Loucy (cell line): ENCODE data around the gene SAE1.

Experiments
- H2AFZ ChIP-seq: fragments of 200-600 bp; sonication (generic); 2 replicates; pipeline ENCODE4 v1.6.0; 2016; ENCODE audit warnings: antibody characterized with exemption, mild to moderate bottlenecking, low read length, moderate library complexity
- H3F3A ChIP-seq: fragments of 200-600 bp; 2 replicates; pipeline ENCODE4 v1.6.0; 2016; ENCODE audit warnings: antibody characterized with exemption, low read depth, mild to moderate bottlenecking
- H3K27me3 ChIP-seq: fragments of 200-600 bp; sonication (generic); 2 replicates; pipeline ENCODE4 v1.6.1; 2014; ENCODE audit warnings: low read length, mild to moderate bottlenecking; ENCODE audit not compliant: insufficient read depth, poor library complexity, severe bottlenecking
- H3K36me3 ChIP-seq: fragments of 200-600 bp; sonication (generic); 2 replicates; pipeline ENCODE4 v1.6.1; 2016; ENCODE audit warnings: low read length; ENCODE audit not compliant: insufficient read depth
- H3K4me1 ChIP-seq: fragments of 200-600 bp; sonication (generic); 2 replicates; pipeline ENCODE4 v1.5.1; 2014; ENCODE audit warnings: low read length, mild to moderate bottlenecking; ENCODE audit not compliant: insufficient read depth, poor library complexity, severe bottlenecking
- H3K4me2 ChIP-seq: fragments of 200-600 bp; sonication (generic); 2 replicates; pipeline ENCODE4 v1.6.0; 2014; ENCODE audit warnings: antibody characterized with exemption, low read length, low read depth, mild to moderate bottlenecking; ENCODE audit not compliant: poor library complexity, severe bottlenecking
- H3K4me3 ChIP-seq: fragments of 200-600 bp; sonication (generic); 2 replicates; pipeline ENCODE4 v1.5.1; 2014; ENCODE audit warnings: low read length, mild to moderate bottlenecking, mixed read lengths; ENCODE audit not compliant: poor library complexity, severe bottlenecking
- H3K79me2 ChIP-seq: fragments of 200-600 bp; sonication (generic); 2 replicates; pipeline ENCODE4 v1.6.1; 2014; ENCODE audit warnings: low read length; ENCODE audit not compliant: insufficient read depth
- H3K9ac ChIP-seq: fragments of 200-600 bp; sonication (generic); 2 replicates; pipeline ENCODE4 v1.6.0; 2014; ENCODE audit warnings: mild to moderate bottlenecking, low read depth, low read length, moderate library complexity; ENCODE audit not compliant: poor library complexity, severe bottlenecking
- H3K9me2 ChIP-seq: fragments of 200-600 bp; sonication (generic); replicated peaks from 2 replicates; pipeline ENCODE4 v1.6.1; 2016; ENCODE audit warnings: low read depth, low read length, mixed read lengths
- H3K9me3 ChIP-seq: fragments of 200-600 bp; sonication (generic); 2 replicates; pipeline ENCODE4 v1.6.1; 2014; ENCODE audit warnings: mild to moderate bottlenecking, antibody characterized with exemption, low read length, low read depth; ENCODE audit not compliant: insufficient read depth
- H4K20me1 ChIP-seq: fragments of 200-600 bp; sonication (generic); 2 replicates; pipeline ENCODE4 v1.6.0; 2014; ENCODE audit warnings: antibody characterized with exemption, low read length, mild to moderate bottlenecking; ENCODE audit not compliant: insufficient read depth, poor library complexity, severe bottlenecking
- EZH2phosphoT487 ChIP-seq: fragments of 200-600 bp; IDR thresholded peaks from 2 replicates; pipeline ENCODE4 v1.6.1; 2018; ENCODE audit warnings: antibody characterized with exemption, mild to moderate bottlenecking, moderate library complexity, borderline replicate concordance
- TF ChIP-seq, protein P1 (sequence below): fragments of 200-600 bp; sonication (generic); conservative IDR thresholded peaks from 2 replicates; pipeline ENCODE4 v1.5.1; 2014; ENCODE audit warnings: mild to moderate bottlenecking, antibody characterized with exemption, low read length

The SAE1 gene

DNA sequence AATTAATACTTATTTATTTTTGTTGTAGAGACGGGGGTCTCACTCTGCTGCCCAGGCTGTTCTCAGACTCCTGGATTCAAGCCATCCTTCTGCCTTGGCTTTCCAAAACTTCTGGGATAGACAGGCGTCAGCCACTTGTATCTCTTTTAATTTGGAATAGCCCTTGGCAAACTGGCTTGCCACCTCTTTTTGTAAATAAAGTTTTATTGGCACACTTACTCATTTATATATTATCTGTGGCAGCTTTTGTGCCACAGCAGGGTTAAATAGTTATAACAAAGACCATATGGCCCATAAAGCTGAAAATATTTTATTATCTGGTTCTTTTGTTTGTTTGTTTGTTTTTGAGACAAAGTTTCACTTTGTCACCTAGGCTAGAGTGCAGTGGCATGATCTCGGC is 69.9 kb downstream of the SAE1 start:
- Histone ChIP-seq H3K9ac (no peak overlapping the region), H3K4me2 (no peak overlapping the region), H3K27me3 (no peaks in the 10 kb centered on the region), H3K79me2 (no peaks in the 10 kb centered on the region), H3K36me3 (peaks cover 73% of the 10 kb centered on the region), H3K9me3 (no peaks in the 10 kb centered on the region), H3K4me1 (no peaks in the 10 kb centered on the region), H2AFZ (no peak overlapping the region), H3K4me3 (no peak overlapping the region), H3F3A (no peaks in the 10 kb centered on the region), H4K20me1 (no peaks in the 10 kb centered on the region), H3K9me2 (no peaks in the 10 kb centered on the region)
- TF ChIP-seq, protein P1, sequence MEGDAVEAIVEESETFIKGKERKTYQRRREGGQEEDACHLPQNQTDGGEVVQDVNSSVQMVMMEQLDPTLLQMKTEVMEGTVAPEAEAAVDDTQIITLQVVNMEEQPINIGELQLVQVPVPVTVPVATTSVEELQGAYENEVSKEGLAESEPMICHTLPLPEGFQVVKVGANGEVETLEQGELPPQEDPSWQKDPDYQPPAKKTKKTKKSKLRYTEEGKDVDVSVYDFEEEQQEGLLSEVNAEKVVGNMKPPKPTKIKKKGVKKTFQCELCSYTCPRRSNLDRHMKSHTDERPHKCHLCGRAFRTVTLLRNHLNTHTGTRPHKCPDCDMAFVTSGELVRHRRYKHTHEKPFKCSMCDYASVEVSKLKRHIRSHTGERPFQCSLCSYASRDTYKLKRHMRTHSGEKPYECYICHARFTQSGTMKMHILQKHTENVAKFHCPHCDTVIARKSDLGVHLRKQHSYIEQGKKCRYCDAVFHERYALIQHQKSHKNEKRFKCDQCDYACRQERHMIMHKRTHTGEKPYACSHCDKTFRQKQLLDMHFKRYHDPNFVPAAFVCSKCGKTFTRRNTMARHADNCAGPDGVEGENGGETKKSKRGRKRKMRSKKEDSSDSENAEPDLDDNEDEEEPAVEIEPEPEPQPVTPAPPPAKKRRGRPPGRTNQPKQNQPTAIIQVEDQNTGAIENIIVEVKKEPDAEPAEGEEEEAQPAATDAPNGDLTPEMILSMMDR, result no peak
- TF ChIP-seq EZH2phosphoT487, result no peak

DNA sequence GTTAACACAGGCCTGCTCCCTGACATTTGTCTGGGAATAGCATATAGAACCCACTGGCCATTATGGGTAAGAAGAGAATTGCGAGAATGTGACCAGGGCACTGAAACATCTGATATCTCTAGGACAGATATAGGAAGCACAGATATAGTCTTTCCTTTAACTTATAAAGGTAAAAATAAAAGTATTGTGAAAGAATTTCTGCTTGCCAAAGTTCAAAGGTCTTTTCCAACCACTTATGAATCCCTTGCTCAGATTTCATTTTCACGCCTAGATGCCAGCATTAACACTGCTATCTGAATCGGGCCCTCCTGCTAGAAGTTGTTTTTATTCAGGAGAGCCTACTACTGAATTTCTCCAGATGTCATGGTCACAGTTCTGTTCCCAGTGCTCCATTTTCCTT is 72.6 kb downstream of the SAE1 start:
- Histone ChIP-seq H3K9ac (no peak overlapping the region), H3K36me3 (peaks cover 82% of the 10 kb centered on the region), H3F3A (no peaks in the 10 kb centered on the region), H3K79me2 (no peaks in the 10 kb centered on the region), H3K4me3 (no peak overlapping the region), H3K4me1 (no peaks in the 10 kb centered on the region), H3K9me3 (no peaks in the 10 kb centered on the region), H3K9me2 (no peaks in the 10 kb centered on the region), H4K20me1 (no peaks in the 10 kb centered on the region), H2AFZ (no peak overlapping the region), H3K27me3 (no peaks in the 10 kb centered on the region), H3K4me2 (no peak overlapping the region)
- TF ChIP-seq EZH2phosphoT487, result no peak
- TF ChIP-seq, protein P1, result no peak

DNA sequence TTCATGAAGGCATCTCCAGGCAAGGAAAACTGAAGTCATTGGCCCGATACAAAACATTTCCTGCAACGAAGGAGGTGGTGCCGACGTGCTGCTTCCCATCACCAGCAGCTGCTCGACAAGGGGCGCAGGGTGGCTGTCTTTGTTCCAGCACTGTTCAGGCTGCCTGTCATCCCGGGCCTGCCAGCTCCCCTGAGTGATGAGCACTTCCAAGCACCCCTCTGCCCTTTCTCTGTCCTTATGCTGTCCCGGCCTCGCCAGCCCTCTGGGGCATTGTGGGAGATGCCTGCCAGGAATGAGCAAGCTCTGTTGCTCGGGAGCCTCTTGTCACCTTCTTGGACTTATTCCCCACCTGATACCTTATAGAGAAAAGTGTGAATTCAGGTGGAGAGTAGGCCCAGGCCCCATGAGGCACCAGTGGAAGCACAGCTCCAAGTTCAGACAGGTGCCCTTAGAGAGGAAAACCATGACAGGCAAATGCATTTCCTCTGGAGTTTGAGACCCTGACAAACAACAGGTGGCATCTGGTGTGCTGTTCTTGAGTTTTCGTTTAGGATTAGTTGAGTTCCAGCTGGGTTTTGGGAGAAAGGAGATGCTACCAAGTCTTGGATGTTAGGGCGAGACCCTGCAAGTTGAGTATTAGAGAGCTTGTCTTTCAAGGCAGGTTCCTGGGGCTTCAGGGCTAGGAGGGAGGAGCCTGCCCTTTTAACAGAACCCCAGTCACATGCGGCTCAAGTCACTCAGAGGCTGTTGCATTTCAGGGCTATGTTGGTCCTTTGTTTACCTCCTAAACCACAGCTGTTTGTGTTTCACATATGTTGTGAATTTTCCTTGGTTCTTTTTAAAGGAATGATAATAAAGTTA is 78.9 kb downstream of the SAE1 start:
- Histone ChIP-seq H2AFZ (no peak overlapping the region), H3K79me2 (no peaks in the 10 kb centered on the region), H3K4me2 (no peak overlapping the region), H3K27me3 (no peaks in the 10 kb centered on the region), H3K9me3 (no peaks in the 10 kb centered on the region), H3K9ac (no peak overlapping the region), H3K4me3 (no peak overlapping the region), H3F3A (peaks cover 5% of the 10 kb centered on the region; the same call in 1 of the 2 replicates), H4K20me1 (no peaks in the 10 kb centered on the region), H3K4me1 (peaks cover 2% of the 10 kb centered on the region), H3K36me3 (peaks cover 69% of the 10 kb centered on the region; the same call in 1 of the 2 replicates), H3K9me2 (no peaks in the 10 kb centered on the region)
- TF ChIP-seq, protein P1, result no peak
- no peak for TF ChIP-seq EZH2phosphoT487
